ENCODE measurements around the gene LUC7L.

The LUC7L gene

DNA sequence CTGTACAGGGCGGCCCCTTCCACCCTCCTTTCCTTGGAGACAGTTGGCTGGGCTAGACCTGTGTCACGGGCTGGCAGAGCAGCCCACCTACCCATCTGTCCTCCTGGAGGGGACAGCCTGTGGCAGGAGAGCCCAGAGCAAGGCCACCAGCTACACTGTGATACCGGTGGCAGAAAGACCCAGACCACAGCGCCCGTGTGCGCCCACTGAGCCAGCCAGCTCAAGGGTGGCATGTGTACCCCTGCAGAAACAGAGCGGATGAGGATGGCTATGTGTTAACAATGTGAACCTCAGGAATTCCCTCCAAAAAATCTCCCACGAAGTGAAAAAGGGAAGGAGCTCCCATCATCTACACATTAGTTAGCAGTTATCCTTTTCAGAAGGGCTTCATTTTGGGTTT is 41.9 kb downstream of the LUC7L start:
- H2BK12ac ChIP-seq (ENCODE audit: low read length) = no peak overlapping the region
- no peak overlapping the region for H2BK5ac ChIP-seq (ENCODE audit: low read length)
- no peak overlapping the region for H3K27ac ChIP-seq (replicated peaks; ENCODE audit: low read length)
- H3K18ac ChIP-seq (ENCODE audit: low read length) = no peak overlapping the region
- no CpG with 5 or more reads among the region's 8 CpGs for WGBS, 2 donors (ENCODE audit: extremely low coverage in 2 of 2, insufficient read length in 2 of 2, insufficient replicate concordance in 1 of 2)
- no peak for DNase-seq (ENCODE audit: low spot score)
- H2AK5ac ChIP-seq (ENCODE audit: low read depth, low read length) = no peak overlapping the region
- no peak overlapping the region for H3K9ac ChIP-seq (ENCODE audit: low read depth, low read length, poor library complexity)
- no peak overlapping the region for H3K4me3 ChIP-seq (ENCODE audit: low read length in 2 of 2)
- peaks cover 0 to 2% (median 0%) of the 10 kb centered on the region in 3 experiments for H3K27me3 ChIP-seq (ENCODE audit: control insufficient read depth in 3 of 3, insufficient read depth in 3 of 3, low read depth in 1 of 3, low read length in 3 of 3)
- H3K9me3 ChIP-seq (replicated peaks in 1 of 2; ENCODE audit: control insufficient read depth in 2 of 2, insufficient read depth in 1 of 2, low read depth in 1 of 2, low read length in 2 of 2) = peaks cover 0 to 4% of the 10 kb centered on the region in 2 donors
- H2BK120ac ChIP-seq (ENCODE audit: low read depth, low read length) = no peak overlapping the region
- H3K36me3 ChIP-seq (replicated peaks in 1 of 2; ENCODE audit: control insufficient read depth in 2 of 2, insufficient read depth in 2 of 2, low read length in 2 of 2) = peaks cover 57 to 72% of the 10 kb centered on the region in 2 donors
- H4K8ac ChIP-seq (ENCODE audit: low read depth, low read length) = no peak overlapping the region
- peaks cover 5% of the 10 kb centered on the region for H3K79me1 ChIP-seq (ENCODE audit: low read depth, low read length)
- peaks cover 0 to 2% of the 10 kb centered on the region in 2 donors for H3K4me1 ChIP-seq (ENCODE audit: control insufficient read depth in 2 of 2, insufficient read depth in 1 of 2, low read depth in 1 of 2, low read length in 2 of 2)
- no peak overlapping the region for H3K4ac ChIP-seq (ENCODE audit: low read length)
- no peak overlapping the region for H3K23ac ChIP-seq (ENCODE audit: low read depth, low read length, poor library complexity)
- H3K14ac ChIP-seq (ENCODE audit: low read length) = peak overlapping the region; percentile 82
- H2BK15ac ChIP-seq (ENCODE audit: low read length) = no peak overlapping the region
- no peak overlapping the region for H2AFZ ChIP-seq (ENCODE audit: low read length)
- no peak overlapping the region for H3K4me2 ChIP-seq (ENCODE audit: insufficient read depth, low read length, poor library complexity, severe bottlenecking)
- peak overlapping the region; percentile 53 for H4K91ac ChIP-seq (ENCODE audit: low read depth, low read length, poor library complexity)

- no peak overlapping the region for H2BK5ac ChIP-seq (ENCODE audit: low read length)
- H4K8ac ChIP-seq (ENCODE audit: low read depth, low read length) = no peak overlapping the region
- no peak overlapping the region for H3K4ac ChIP-seq (ENCODE audit: low read length)
- peaks cover 0 to 5% of the 10 kb centered on the region in 2 donors for H3K9me3 ChIP-seq (replicated peaks in 1 of 2; ENCODE audit: control insufficient read depth in 2 of 2, insufficient read depth in 1 of 2, low read depth in 1 of 2, low read length in 2 of 2)
- no peak overlapping the region for H2BK12ac ChIP-seq (ENCODE audit: low read length)
- no peak overlapping the region for H3K27ac ChIP-seq (replicated peaks; ENCODE audit: low read length)
- no peak overlapping the region for H3K4me3 ChIP-seq (ENCODE audit: low read length in 2 of 2)
- H3K79me1 ChIP-seq (ENCODE audit: low read depth, low read length) = peaks cover 5% of the 10 kb centered on the region
- no peak overlapping the region for H4K91ac ChIP-seq (ENCODE audit: low read depth, low read length, poor library complexity)
- no peak overlapping the region for H3K9ac ChIP-seq (ENCODE audit: low read depth, low read length, poor library complexity)
- no peak for DNase-seq (ENCODE audit: low spot score)
- H3K18ac ChIP-seq (ENCODE audit: low read length) = no peak overlapping the region
- WGBS, 2 donors (ENCODE audit: extremely low coverage in 2 of 2, insufficient read length in 2 of 2, insufficient replicate concordance in 1 of 2) = no CpG with 5 or more reads among the region's 11 CpGs
- no peak overlapping the region for H2AK5ac ChIP-seq (ENCODE audit: low read depth, low read length)
- H3K27me3 ChIP-seq (ENCODE audit: control insufficient read depth in 3 of 3, insufficient read depth in 3 of 3, low read depth in 1 of 3, low read length in 3 of 3) = peaks cover 0 to 2% (median 0%) of the 10 kb centered on the region in 3 experiments
- no peak overlapping the region for H2BK15ac ChIP-seq (ENCODE audit: low read length)
- H3K4me1 ChIP-seq (ENCODE audit: control insufficient read depth in 2 of 2, insufficient read depth in 1 of 2, low read depth in 1 of 2, low read length in 2 of 2) = peaks cover 0 to 9% of the 10 kb centered on the region in 2 donors
- H2BK120ac ChIP-seq (ENCODE audit: low read depth, low read length) = no peak overlapping the region
- peaks cover 45 to 56% of the 10 kb centered on the region in 2 donors for H3K36me3 ChIP-seq (replicated peaks in 1 of 2; ENCODE audit: control insufficient read depth in 2 of 2, insufficient read depth in 2 of 2, low read length in 2 of 2)
- no peak overlapping the region for H3K4me2 ChIP-seq (ENCODE audit: insufficient read depth, low read length, poor library complexity, severe bottlenecking)
- H3K14ac ChIP-seq (ENCODE audit: low read length) = no peak overlapping the region
- H3K23ac ChIP-seq (ENCODE audit: low read depth, low read length, poor library complexity) = no peak overlapping the region
- H2AFZ ChIP-seq (ENCODE audit: low read length) = no peak overlapping the region
These were observed 43.6 kb downstream of the LUC7L start for GRCh38 chr16:185691-186090.

DNA sequence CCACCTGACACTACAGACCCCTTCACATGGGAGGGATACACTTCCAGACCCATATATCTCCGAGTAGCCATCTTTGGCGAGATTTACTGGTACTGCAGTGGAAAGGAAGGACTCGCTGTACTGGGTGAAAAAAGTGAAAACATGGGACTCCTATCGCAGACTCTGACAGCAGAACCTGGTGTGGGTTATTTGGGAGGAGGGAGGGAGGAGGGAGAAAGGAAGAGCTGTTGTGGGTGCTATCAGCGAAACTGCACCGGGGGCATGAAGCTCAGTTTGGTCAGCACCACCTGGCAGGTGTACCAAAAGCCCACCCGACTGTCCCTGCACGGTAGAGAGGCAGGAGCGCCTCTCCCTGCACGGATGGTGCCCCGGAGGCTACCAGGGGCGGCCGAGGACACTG is 44.0 kb downstream of the LUC7L start:
- no peak overlapping the region for H4K8ac ChIP-seq (ENCODE audit: low read depth, low read length)
- no CpG with 5 or more reads among the region's 13 CpGs for WGBS, 2 donors (ENCODE audit: extremely low coverage in 2 of 2, insufficient read length in 2 of 2, insufficient replicate concordance in 1 of 2)
- peaks cover 41 to 51% of the 10 kb centered on the region in 2 donors for H3K36me3 ChIP-seq (replicated peaks in 1 of 2; ENCODE audit: control insufficient read depth in 2 of 2, insufficient read depth in 2 of 2, low read length in 2 of 2)
- no peak overlapping the region for H2BK15ac ChIP-seq (ENCODE audit: low read length)
- no peak overlapping the region for H3K14ac ChIP-seq (ENCODE audit: low read length)
- peaks cover 5% of the 10 kb centered on the region for H3K79me1 ChIP-seq (ENCODE audit: low read depth, low read length)
- peak overlapping the region; percentile 91 for H3K23ac ChIP-seq (ENCODE audit: low read depth, low read length, poor library complexity)
- H3K4me2 ChIP-seq (ENCODE audit: insufficient read depth, low read length, poor library complexity, severe bottlenecking) = no peak overlapping the region
- H3K4me1 ChIP-seq (ENCODE audit: control insufficient read depth in 2 of 2, insufficient read depth in 1 of 2, low read depth in 1 of 2, low read length in 2 of 2) = peaks cover 0 to 11% of the 10 kb centered on the region in 2 donors
- H2AK5ac ChIP-seq (ENCODE audit: low read depth, low read length) = no peak overlapping the region
- H2BK12ac ChIP-seq (ENCODE audit: low read length) = no peak overlapping the region
- peaks cover 0 to 5% of the 10 kb centered on the region in 2 donors for H3K9me3 ChIP-seq (replicated peaks in 1 of 2; ENCODE audit: control insufficient read depth in 2 of 2, insufficient read depth in 1 of 2, low read depth in 1 of 2, low read length in 2 of 2)
- H3K27ac ChIP-seq (replicated peaks; ENCODE audit: low read length) = no peak overlapping the region
- H3K18ac ChIP-seq (ENCODE audit: low read length) = no peak overlapping the region
- H2BK120ac ChIP-seq (ENCODE audit: low read depth, low read length) = no peak overlapping the region
- H3K4ac ChIP-seq (ENCODE audit: low read length) = no peak overlapping the region
- H4K91ac ChIP-seq (ENCODE audit: low read depth, low read length, poor library complexity) = no peak overlapping the region
- DNase-seq (ENCODE audit: low spot score) = no peak
- no peak overlapping the region for H3K4me3 ChIP-seq (ENCODE audit: low read length in 2 of 2)
- no peak overlapping the region for H2BK5ac ChIP-seq (ENCODE audit: low read length)
- H3K27me3 ChIP-seq (ENCODE audit: control insufficient read depth in 3 of 3, insufficient read depth in 3 of 3, low read depth in 1 of 3, low read length in 3 of 3) = peaks cover 0 to 5% (median 0%) of the 10 kb centered on the region in 3 experiments
- no peak overlapping the region for H2AFZ ChIP-seq (ENCODE audit: low read length)
- H3K9ac ChIP-seq (ENCODE audit: low read depth, low read length, poor library complexity) = peak overlapping the region; percentile 44

- no peak overlapping the region for H3K4me2 ChIP-seq (ENCODE audit: insufficient read depth, low read length, poor library complexity, severe bottlenecking)
- H3K4me1 ChIP-seq (ENCODE audit: control insufficient read depth in 2 of 2, insufficient read depth in 1 of 2, low read depth in 1 of 2, low read length in 2 of 2) = peaks cover 0 to 11% of the 10 kb centered on the region in 2 donors
- no peak overlapping the region for H4K8ac ChIP-seq (ENCODE audit: low read depth, low read length)
- no peak overlapping the region for H3K14ac ChIP-seq (ENCODE audit: low read length)
- no peak overlapping the region for H3K18ac ChIP-seq (ENCODE audit: low read length)
- no peak overlapping the region for H3K27ac ChIP-seq (replicated peaks; ENCODE audit: low read length)
- DNase-seq (ENCODE audit: low spot score) = no peak
- H3K9me3 ChIP-seq (replicated peaks in 1 of 2; ENCODE audit: control insufficient read depth in 2 of 2, insufficient read depth in 1 of 2, low read depth in 1 of 2, low read length in 2 of 2) = peaks cover 0 to 5% of the 10 kb centered on the region in 2 donors
- H3K23ac ChIP-seq (ENCODE audit: low read depth, low read length, poor library complexity) = peak overlapping the region; percentile 93
- H2BK12ac ChIP-seq (ENCODE audit: low read length) = no peak overlapping the region
- WGBS, 2 donors (ENCODE audit: extremely low coverage in 2 of 2, insufficient read length in 2 of 2, insufficient replicate concordance in 1 of 2) = no CpG with 5 or more reads among the region's 7 CpGs
- peaks cover 23 to 29% of the 10 kb centered on the region in 2 donors for H3K36me3 ChIP-seq (replicated peaks in 1 of 2; ENCODE audit: control insufficient read depth in 2 of 2, insufficient read depth in 2 of 2, low read length in 2 of 2)
- H3K4me3 ChIP-seq (ENCODE audit: low read length in 2 of 2) = no peak overlapping the region
- H3K9ac ChIP-seq (ENCODE audit: low read depth, low read length, poor library complexity) = no peak overlapping the region
- no peak overlapping the region for H2BK120ac ChIP-seq (ENCODE audit: low read depth, low read length)
- H3K79me1 ChIP-seq (ENCODE audit: low read depth, low read length) = peaks cover 3% of the 10 kb centered on the region
- H4K91ac ChIP-seq (ENCODE audit: low read depth, low read length, poor library complexity) = no peak overlapping the region
- H2AFZ ChIP-seq (ENCODE audit: low read length) = no peak overlapping the region
- no peak overlapping the region for H2BK15ac ChIP-seq (ENCODE audit: low read length)
- no peak overlapping the region for H2BK5ac ChIP-seq (ENCODE audit: low read length)
- H2AK5ac ChIP-seq (ENCODE audit: low read depth, low read length) = no peak overlapping the region
- peaks cover 3 to 23% (median 16%) of the 10 kb centered on the region in 3 experiments for H3K27me3 ChIP-seq (ENCODE audit: control insufficient read depth in 3 of 3, insufficient read depth in 3 of 3, low read depth in 1 of 3, low read length in 3 of 3)
- no peak overlapping the region for H3K4ac ChIP-seq (ENCODE audit: low read length)
These were observed 46.2 kb downstream of the LUC7L start for GRCh38 chr16:183005-183404.

Data from neuronal stem cell (in vitro differentiated cells).